K562 (cell line): ENCODE results near the gene OR2L5.

Source experiments
- BRCA1 ChIP-seq, 2 experiments: fragments of 450-650 bp in 1 of 2; sonication (generic) in 1 of 2; formaldehyde crosslinking in 1 of 2; IDR thresholded peaks; 2 replicates each; pipeline versions ENCODE4 v1.5.0 to v1.6.1; 2017 to 2020; ENCODE audit warnings: mild to moderate bottlenecking in 1 of 2, missing genetic modification reagents in 1 of 2
- KDM1A ChIP-seq, 2 experiments: fragments of 450-650 bp; IDR thresholded peaks; 2 replicates each; pipeline ENCODE4 v1.6.1; 2016; ENCODE audit warnings: mild to moderate bottlenecking in 2 of 2

DNA sequence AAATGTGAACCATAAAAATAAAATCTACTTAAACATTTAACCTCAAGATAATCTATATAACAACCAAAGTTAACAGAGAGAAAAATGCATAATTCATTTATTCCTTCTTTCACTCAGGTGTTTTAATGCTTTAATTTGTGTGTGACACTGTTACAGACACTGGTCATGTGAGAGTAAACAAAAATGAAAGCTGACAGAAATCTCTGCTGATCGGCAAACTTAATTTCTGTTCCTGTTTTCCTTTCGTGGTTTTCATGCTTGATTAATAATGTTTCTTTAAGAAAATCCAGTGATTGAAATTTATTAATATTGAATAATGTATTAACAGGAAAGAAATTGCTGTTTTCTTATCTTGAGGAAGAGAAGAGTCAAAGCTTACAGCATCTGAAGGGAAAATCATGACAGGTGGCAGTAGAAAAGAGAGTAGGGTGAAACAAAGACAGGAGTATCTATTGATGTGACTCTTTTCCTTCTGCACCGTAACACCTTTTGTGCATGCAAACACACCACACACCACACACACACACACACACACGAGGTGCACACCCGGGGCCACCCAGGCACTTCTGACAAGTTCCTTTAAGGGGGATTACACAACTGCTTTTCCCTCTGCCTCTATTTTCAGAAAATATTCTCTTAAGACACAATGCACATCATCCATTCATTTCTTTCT lies 46.8 kb upstream of the OR2L5 start:
- TF ChIP-seq BRCA1 (IDR thresholded peaks at IDR 0.05), result no peak
- no peak for TF ChIP-seq BRCA1 (CRISPR knock-in tag; IDR thresholded peaks at IDR 0.05)
- no peak for TF ChIP-seq KDM1A (IDR thresholded peaks at IDR 0.05)
